Breast epithelium (tissue), 4 donors: Measurements from ENCODE around the gene PPP1R36. TPM values are rescaled to one million over a fixed set of nuclear protein-coding genes. Genes with fewer than 3 reads are reported as not detected.

ENCODE experiments used
- DNase-seq, 2 donors: peaks; one replicate each; pipeline ENCODE4 v3.0.0-alpha.2; 2019; ENCODE audit warnings: low spot score in 2 of 2
- H3K27ac ChIP-seq, 2 donors: fragments of 200-600 bp; sonication (generic) in 1 of 2; one replicate each; pipeline ENCODE4 v1.5.1; 2016 to 2019; ENCODE audit warnings: mild to moderate bottlenecking in 1 of 2
- H3K27me3 ChIP-seq, 2 donors: fragments of 200-600 bp; sonication (generic) in 1 of 2; one replicate each; pipeline versions ENCODE4 v1.5.1 to v1.6.0; 2017 to 2019; ENCODE audit warnings: control low read depth in 1 of 2, mild to moderate bottlenecking in 1 of 2
- H3K36me3 ChIP-seq: fragments of 200-600 bp; one replicate; pipeline ENCODE4 v1.5.1; 2019
- H3K4me1 ChIP-seq, 2 donors: fragments of 200-600 bp; sonication (generic); one replicate each; pipeline ENCODE4 v1.5.1; 2016 to 2019; ENCODE audit warnings: control low read depth in 1 of 2
- H3K4me3 ChIP-seq, 3 donors: fragments of 200-600 bp; sonication (generic); 1 replicate in 2 of 3; 2 replicates in 1 of 3; pipeline ENCODE4 v1.5.1; 2016 to 2019; ENCODE audit warnings: mild to moderate bottlenecking in 3 of 3, moderate library complexity in 2 of 3
- H3K9me3 ChIP-seq, 2 donors: fragments of 200-600 bp; sonication (generic) in 1 of 2; one replicate each; pipeline ENCODE4 v1.5.1; 2016 to 2019; ENCODE audit warnings: control low read depth in 1 of 2
- POLR2A ChIP-seq: fragments of 450-650 bp; IDR thresholded peaks from one replicate; pipeline ENCODE4 v1.6.1; 2016; ENCODE audit warnings: antibody characterized with exemption, mild to moderate bottlenecking, moderate library complexity
- POLR2AphosphoS5 ChIP-seq, 3 donors: sonication (generic); formaldehyde crosslinking; IDR thresholded peaks; one replicate each; pipeline ENCODE4 v1.6.1; 2017; ENCODE audit warnings: antibody characterized with exemption in 3 of 3
- intact Hi-C: fragments of 100-400 bp; cut with DNase I; formaldehyde crosslinking; loops from one replicate; pipeline ENCODE4 v1.15.1; 2023; ENCODE audit warnings: low total_unique reads
- total RNA-seq, 3 donors: library from RNA; depleted of rRNA; stranded (reverse); fragments of >200 nt; gene quantifications; one replicate each; pipeline ENCODE4 v1.1.0, GENCODE V29; 2016
- TF ChIP-seq, protein P1 (sequence below), 3 donors: fragments of 450-650 bp; IDR thresholded peaks; one replicate each; pipeline ENCODE4 v1.5.1; 2016 to 2017; ENCODE audit warnings: antibody characterized with exemption in 3 of 3, mild to moderate bottlenecking in 3 of 3, moderate library complexity in 3 of 3

Gene PPP1R36, protein sequence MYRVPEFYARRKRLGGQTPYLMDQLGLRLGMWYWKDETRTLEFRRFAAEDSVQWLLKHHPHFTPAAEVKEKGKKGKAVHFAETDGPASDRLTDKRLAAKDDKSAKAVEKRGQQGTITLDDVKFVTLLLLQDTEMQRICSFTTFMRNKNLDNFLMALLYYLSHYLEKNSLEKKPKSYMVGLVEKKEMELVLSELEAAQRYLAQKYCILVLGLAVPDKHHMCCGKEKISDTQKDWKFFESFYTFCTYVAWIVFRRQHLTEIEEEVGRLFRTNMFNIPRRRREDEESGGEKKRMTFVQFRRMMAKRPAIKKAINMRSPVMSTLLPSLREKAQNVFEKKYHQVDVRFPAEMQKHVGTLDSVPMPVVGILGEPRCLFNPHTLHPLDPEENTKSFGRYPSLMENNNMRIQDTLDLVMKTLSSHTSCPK
- 1 to 10 TPM; 2.3 to 6.4 (median 3.4) TPM for total RNA-seq

DNA sequence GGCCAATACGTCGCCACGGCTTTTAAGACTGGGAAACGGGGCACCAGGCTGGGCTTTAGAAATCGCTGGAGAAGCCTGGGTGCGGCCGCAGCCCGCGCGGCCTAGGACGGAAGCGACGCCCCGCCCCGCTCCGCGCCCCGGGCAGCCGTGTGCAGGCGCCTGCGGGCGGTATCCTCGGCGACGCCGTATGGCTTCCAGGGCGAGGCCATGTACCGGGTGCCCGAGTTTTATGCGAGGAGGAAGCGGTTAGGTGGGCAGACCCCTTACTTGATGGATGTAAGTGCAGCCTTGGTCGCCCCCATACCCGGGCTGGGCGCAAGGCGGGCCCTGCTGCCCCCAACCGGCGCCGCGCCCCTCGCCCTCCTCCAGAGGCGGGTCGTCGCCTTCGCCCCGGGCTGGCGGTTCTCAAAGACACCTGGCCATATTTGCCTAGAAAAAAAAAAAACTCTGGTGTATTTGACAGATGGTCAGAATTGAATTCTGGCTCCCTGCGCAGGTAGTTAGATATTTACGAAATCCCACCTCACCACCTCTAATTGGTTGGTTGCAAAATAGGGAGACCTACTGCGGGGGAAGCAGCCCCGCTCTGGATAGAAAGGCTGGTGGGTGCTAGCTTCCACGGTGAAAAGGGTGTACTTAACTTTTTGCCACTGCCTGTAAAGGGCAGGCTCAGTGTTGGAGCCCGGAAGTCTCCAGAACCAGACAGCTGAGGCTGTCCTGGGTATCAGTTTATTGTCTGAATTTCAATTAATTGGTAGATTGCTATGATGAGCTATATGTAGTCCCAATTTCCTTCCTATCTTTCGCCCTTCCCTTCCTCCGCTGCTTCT, at the start of gene PPP1R36:
Gene PPP1R36, plus strand, starts transcription at position 171 of the 830 bp plus-strand sequence. Its CDS starts 37 bp downstream, at position 208.
- Histone ChIP-seq H3K36me3 (no peaks in the 10 kb centered on the region), H3K27ac (peak within 1 kb of the TSS in 1 of 2 donors; percentile 42), H3K4me3 (peak within 1 kb of the TSS; percentile 33 to 70 (median 51)), H3K27me3 (peaks cover 3 to 6% of the 10 kb centered on the region in 2 donors), H3K4me1 (no peaks in the 10 kb centered on the region), H3K9me3 (no peaks in the 10 kb centered on the region)
- intact Hi-C loops, result no loop called here
- DNase-seq, result no peak
- TF ChIP-seq POLR2A (no peak), POLR2AphosphoS5 (IDR thresholded peaks at IDR 0.05) (no peak)
- TF ChIP-seq, protein P1, sequence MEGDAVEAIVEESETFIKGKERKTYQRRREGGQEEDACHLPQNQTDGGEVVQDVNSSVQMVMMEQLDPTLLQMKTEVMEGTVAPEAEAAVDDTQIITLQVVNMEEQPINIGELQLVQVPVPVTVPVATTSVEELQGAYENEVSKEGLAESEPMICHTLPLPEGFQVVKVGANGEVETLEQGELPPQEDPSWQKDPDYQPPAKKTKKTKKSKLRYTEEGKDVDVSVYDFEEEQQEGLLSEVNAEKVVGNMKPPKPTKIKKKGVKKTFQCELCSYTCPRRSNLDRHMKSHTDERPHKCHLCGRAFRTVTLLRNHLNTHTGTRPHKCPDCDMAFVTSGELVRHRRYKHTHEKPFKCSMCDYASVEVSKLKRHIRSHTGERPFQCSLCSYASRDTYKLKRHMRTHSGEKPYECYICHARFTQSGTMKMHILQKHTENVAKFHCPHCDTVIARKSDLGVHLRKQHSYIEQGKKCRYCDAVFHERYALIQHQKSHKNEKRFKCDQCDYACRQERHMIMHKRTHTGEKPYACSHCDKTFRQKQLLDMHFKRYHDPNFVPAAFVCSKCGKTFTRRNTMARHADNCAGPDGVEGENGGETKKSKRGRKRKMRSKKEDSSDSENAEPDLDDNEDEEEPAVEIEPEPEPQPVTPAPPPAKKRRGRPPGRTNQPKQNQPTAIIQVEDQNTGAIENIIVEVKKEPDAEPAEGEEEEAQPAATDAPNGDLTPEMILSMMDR (IDR thresholded peaks at IDR 0.05), result no peak

DNA sequence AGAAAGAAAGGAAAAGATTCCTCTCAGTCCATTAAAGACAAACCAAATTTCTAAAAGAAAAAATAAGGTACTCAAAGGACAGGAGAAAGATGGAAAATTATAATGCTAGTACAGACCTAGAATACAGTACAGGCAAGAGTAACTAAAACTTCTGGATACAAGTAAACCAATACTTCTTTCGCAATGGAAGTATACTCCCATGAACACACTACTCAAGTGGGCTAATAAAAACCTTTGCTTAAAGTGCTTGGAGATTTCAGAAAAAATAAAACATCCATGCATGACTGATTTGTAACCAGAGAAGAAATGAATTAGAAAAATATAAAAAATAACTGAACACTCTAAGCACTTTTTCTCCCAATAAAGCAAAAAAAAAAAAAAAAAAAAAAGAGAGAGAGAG, 49.7 kb upstream of the PPP1R36 start:
- Histone ChIP-seq H3K9me3 (no peaks in the 10 kb centered on the region), H3K36me3 (no peaks in the 10 kb centered on the region), H3K27me3 (no peaks in the 10 kb centered on the region), H3K27ac (no peak overlapping the region), H3K4me3 (no peak overlapping the region), H3K4me1 (peaks cover 0 to 15% of the 10 kb centered on the region in 2 donors)
- TF ChIP-seq POLR2A (no peak), POLR2AphosphoS5 (IDR thresholded peaks at IDR 0.05) (no peak)
- TF ChIP-seq, protein P1 (IDR thresholded peaks at IDR 0.05), result no peak
- intact Hi-C loops, result no loop called here
- DNase-seq, result no peak

DNA sequence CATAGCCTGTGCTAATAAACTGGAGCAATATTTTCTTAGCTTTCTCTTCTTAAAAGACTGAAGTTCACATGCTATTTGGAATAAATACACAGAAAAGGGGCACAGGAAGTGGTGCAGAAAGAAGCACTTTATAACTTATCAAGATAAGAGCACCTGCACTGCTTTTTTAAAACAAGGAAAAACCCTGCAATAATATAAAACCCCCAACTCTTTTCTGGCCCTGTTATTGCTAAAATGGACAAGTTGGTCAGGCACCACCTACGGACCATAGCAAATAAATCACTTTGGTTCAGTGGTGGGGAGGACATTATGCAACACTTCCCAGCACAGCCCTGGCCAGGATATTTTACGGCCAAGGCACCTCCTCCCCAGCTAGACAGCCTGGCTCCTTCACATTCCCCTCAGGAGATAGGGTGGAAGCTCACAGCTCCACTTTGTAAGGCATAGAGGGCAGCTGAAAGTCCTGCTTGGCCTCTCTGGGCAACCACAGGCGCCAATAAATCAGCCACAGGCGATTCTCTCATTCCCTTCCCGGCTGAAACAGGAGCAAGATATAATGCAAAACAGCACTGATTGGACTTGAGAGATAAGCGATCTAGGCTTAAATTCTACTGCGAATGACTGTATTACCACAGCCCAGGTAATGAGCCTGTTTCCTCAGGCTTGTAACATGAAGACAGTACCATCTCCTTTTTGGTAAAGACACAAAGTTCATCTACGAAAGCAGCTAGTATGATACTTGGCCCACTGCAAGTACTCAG, 48.2 kb upstream of the PPP1R36 start:
- H3K4me3 ChIP-seq, result peak overlapping the region; percentile 69 to 79 (median 73)
- TF ChIP-seq, protein P1 (IDR thresholded peaks at IDR 0.05), result peak in 1 of 3 donors; percentile 20
- TF ChIP-seq POLR2A, result peak; percentile 20
- TF ChIP-seq POLR2AphosphoS5 (IDR thresholded peaks at IDR 0.05), result peak in 2 of 3 donors; percentile 64 to 76
- peak overlapping the region; percentile 98 to 99 for H3K27ac ChIP-seq
- no peaks in the 10 kb centered on the region for H3K27me3 ChIP-seq
- intact Hi-C loops, result no loop called here
- peak in 1 of 2 donors; percentile 28 for DNase-seq
- no peaks in the 10 kb centered on the region for H3K36me3 ChIP-seq
- no peaks in the 10 kb centered on the region for H3K9me3 ChIP-seq
- H3K4me1 ChIP-seq, result peaks cover 0 to 18% of the 10 kb centered on the region in 2 donors

DNA sequence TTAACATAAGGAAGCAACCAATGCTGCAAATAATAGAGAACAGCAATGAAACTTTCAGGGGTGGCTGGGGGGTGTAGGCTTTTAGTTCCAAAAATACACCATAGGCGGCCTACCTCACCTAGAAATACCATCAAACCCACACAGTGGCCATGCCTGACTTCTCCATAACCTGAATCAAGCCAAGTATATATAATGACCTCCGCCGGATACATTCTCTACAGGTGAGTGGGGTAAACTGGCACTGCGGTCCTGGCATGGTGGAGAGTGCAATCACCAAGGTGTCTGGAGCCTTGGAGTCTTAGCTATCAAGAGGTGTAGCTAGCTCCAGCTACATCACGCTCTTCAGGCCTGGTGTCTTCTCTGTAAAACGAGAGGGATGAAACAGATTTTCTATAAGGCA, 47.3 kb upstream of the PPP1R36 start:
- peaks cover 0 to 22% of the 10 kb centered on the region in 2 donors for H3K4me1 ChIP-seq
- no peak for TF ChIP-seq POLR2AphosphoS5 (IDR thresholded peaks at IDR 0.05)
- TF ChIP-seq, protein P1 (IDR thresholded peaks at IDR 0.05), result no peak
- TF ChIP-seq POLR2A, result no peak

More for the DNA sequence above, 47.3 kb upstream of the PPP1R36 start:
- peak overlapping the region; percentile 69 to 79 (median 73) for H3K4me3 ChIP-seq
- intact Hi-C loops, result no loop called here
- peak overlapping the region; percentile 98 to 99 for H3K27ac ChIP-seq
- no peak for DNase-seq
- H3K36me3 ChIP-seq, result no peaks in the 10 kb centered on the region
- H3K9me3 ChIP-seq, result no peaks in the 10 kb centered on the region
- H3K27me3 ChIP-seq, result no peaks in the 10 kb centered on the region
